ENCODE measurements around the gene PRDX1.

Gene PRDX1

GRCh38 chr1:45567911-45568310 lies 46.2 kb upstream of the PRDX1 start:
- TF ChIP-seq ARNT (IDR thresholded peaks at IDR 0.05) = no peak
- no peak for TF ChIP-seq BHLHE40 (IDR thresholded peaks at IDR 0.05; ENCODE audit: borderline replicate concordance)
- no peak for TF ChIP-seq LEF1 (IDR thresholded peaks at IDR 0.05; ENCODE audit: borderline replicate concordance)
- no peak for TF ChIP-seq TARDBP (IDR thresholded peaks at IDR 0.05)
- TF ChIP-seq FOXA1 (IDR thresholded peaks at IDR 0.05) = no peak
- no peak for TF ChIP-seq NFRKB (IDR thresholded peaks at IDR 0.05)
- TF ChIP-seq PKNOX1 (IDR thresholded peaks at IDR 0.05) = no peak
- CTCF ChIA-PET = interaction anchor here (1.1 to 5.7 kb wide), 2 partner anchors 16 to 56 kb away, joined by 5 to 46 read pairs; partner anchors contain the start of gene NASP
- DNase-seq (ENCODE audit: extremely low spot score) = no peak
- POLR2A ChIA-PET = interaction anchor here (1.4 to 5.6 kb wide), 9 partner anchors 11 to 228 kb away, joined by 3 to 40 read pairs (median 8); partner anchors contain the start of genes AKR1A1, CCDC163, MMACHC and MUTYH

- ChIA-PET CTCF (interaction anchor here (0.5 to 5.7 kb wide), 3 partner anchors 17 to 55 kb away, joined by 3 to 46 read pairs (median 5); partner anchors contain the start of gene NASP), POLR2A (interaction anchor here (0.9 to 5.6 kb wide), 8 partner anchors 9 to 680 kb away, joined by 3 to 40 read pairs (median 4); partner anchors contain the start of genes AKR1A1 and PRDX1)
- DNase-seq (ENCODE audit: extremely low spot score) = no peak
Measured at GRCh38 chr1:45566722-45567121, 45.0 kb upstream of the PRDX1 start.

GRCh38 chr1:45563843-45564242 lies 42.2 kb upstream of the PRDX1 start:
- ChIA-PET POLR2A (interaction anchor here (0.8 to 2.3 kb wide), 4 partner anchors 9 to 64 kb away, joined by 3 to 15 read pairs (median 8); partner anchors contain the start of genes AKR1A1, CCDC163, MMACHC and PRDX1), CTCF (interaction anchor here (0.5 to 0.6 kb wide), 2 partner anchors 15 to 51 kb away, joined by 3 read pairs; no protein-coding TSS in a partner anchor)
- DNase-seq (ENCODE audit: extremely low spot score) = no peak
- no peak for TF ChIP-seq ZNF384 (IDR thresholded peaks at IDR 0.05)
- TF ChIP-seq LEF1 (IDR thresholded peaks at IDR 0.05; ENCODE audit: borderline replicate concordance) = no peak
- no peak for TF ChIP-seq BHLHE40 (IDR thresholded peaks at IDR 0.05; ENCODE audit: borderline replicate concordance)
- TF ChIP-seq FOXM1 (IDR thresholded peaks at IDR 0.05; ENCODE audit: borderline replicate concordance) = no peak
- TF ChIP-seq ARNT (IDR thresholded peaks at IDR 0.05) = no peak
- TF ChIP-seq SUZ12 (IDR thresholded peaks at IDR 0.05) = no peak
- TF ChIP-seq PKNOX1 (IDR thresholded peaks at IDR 0.05) = no peak
- TF ChIP-seq HDGF (IDR thresholded peaks at IDR 0.05; ENCODE audit: borderline replicate concordance) = no peak
- TF ChIP-seq NFRKB (IDR thresholded peaks at IDR 0.05) = no peak
- no peak for TF ChIP-seq SP1 (IDR thresholded peaks at IDR 0.05)
- TF ChIP-seq ELF4 (IDR thresholded peaks at IDR 0.05) = no peak
- TF ChIP-seq CTBP1 (IDR thresholded peaks at IDR 0.05; ENCODE audit: borderline replicate concordance) = no peak
- TF ChIP-seq TARDBP (IDR thresholded peaks at IDR 0.05) = no peak
- no peak for TF ChIP-seq FOXK2 (IDR thresholded peaks at IDR 0.05)
- TF ChIP-seq FOXA1 (IDR thresholded peaks at IDR 0.05) = no peak
- no peak for TF ChIP-seq L3MBTL2 (conservative IDR thresholded peaks at IDR 0.05)

More at GRCh38 chr1:45566722-45567121, 45.0 kb upstream of the PRDX1 start:
- TF ChIP-seq CTBP1 (IDR thresholded peaks at IDR 0.05; ENCODE audit: borderline replicate concordance) = no peak
- no peak for TF ChIP-seq NFRKB (IDR thresholded peaks at IDR 0.05)
- no peak for TF ChIP-seq LEF1 (IDR thresholded peaks at IDR 0.05; ENCODE audit: borderline replicate concordance)
- TF ChIP-seq ELF4 (IDR thresholded peaks at IDR 0.05) = no peak

- ChIA-PET CTCF (interaction anchor here (0.6 kb wide), 1 partner anchor 35 kb away, joined by 4 read pairs; no protein-coding TSS in a partner anchor), POLR2A (interaction anchor here (0.7 to 3.5 kb wide), 5 partner anchors 10 to 218 kb away, joined by 3 to 19 read pairs (median 6); partner anchors contain the start of genes MUTYH, PRDX1 and TOE1)
- no peak for DNase-seq (ENCODE audit: extremely low spot score)
- TF ChIP-seq FOXK2 (IDR thresholded peaks at IDR 0.05) (no peak), ZNF384 (IDR thresholded peaks at IDR 0.05) (no peak), SP1 (IDR thresholded peaks at IDR 0.05) (no peak), PKNOX1 (IDR thresholded peaks at IDR 0.05) (no peak), FOXM1 (IDR thresholded peaks at IDR 0.05; ENCODE audit: borderline replicate concordance) (no peak), TARDBP (IDR thresholded peaks at IDR 0.05) (no peak), SUZ12 (IDR thresholded peaks at IDR 0.05) (no peak), FOXA1 (IDR thresholded peaks at IDR 0.05) (no peak), BHLHE40 (IDR thresholded peaks at IDR 0.05; ENCODE audit: borderline replicate concordance) (no peak), NFRKB (IDR thresholded peaks at IDR 0.05) (no peak), ARNT (IDR thresholded peaks at IDR 0.05) (no peak), CTBP1 (IDR thresholded peaks at IDR 0.05; ENCODE audit: borderline replicate concordance) (no peak), LEF1 (IDR thresholded peaks at IDR 0.05; ENCODE audit: borderline replicate concordance) (no peak), HDGF (IDR thresholded peaks at IDR 0.05; ENCODE audit: borderline replicate concordance) (no peak), ELF4 (IDR thresholded peaks at IDR 0.05) (no peak)
Measured at GRCh38 chr1:45557422-45557944, 35.8 kb upstream of the PRDX1 start.

GRCh38 chr1:45554198-45554597 lies 32.5 kb upstream of the PRDX1 start:
- TF ChIP-seq LEF1 (IDR thresholded peaks at IDR 0.05; ENCODE audit: borderline replicate concordance) (no peak), PKNOX1 (IDR thresholded peaks at IDR 0.05) (no peak), ELF4 (IDR thresholded peaks at IDR 0.05) (no peak), FOXK2 (IDR thresholded peaks at IDR 0.05) (no peak), BHLHE40 (IDR thresholded peaks at IDR 0.05; ENCODE audit: borderline replicate concordance) (no peak), ZNF384 (IDR thresholded peaks at IDR 0.05) (no peak), NFRKB (IDR thresholded peaks at IDR 0.05) (no peak)
- ChIA-PET POLR2A (interaction anchor here (0.9 to 1.4 kb wide), 3 partner anchors 9 to 33 kb away, joined by 4 to 7 read pairs (median 4); partner anchors contain the start of gene PRDX1), CTCF (no interaction called here)
- no peak for DNase-seq (ENCODE audit: extremely low spot score)

Data from HEK293T (cell line).